ENCODE results near the gene FBXO47.
"Not testable (repeated sequence)": the region's sequence is repeated elsewhere in the genome, so short reads cannot be mapped to it uniquely, and the experiment has no call there.

DNA sequence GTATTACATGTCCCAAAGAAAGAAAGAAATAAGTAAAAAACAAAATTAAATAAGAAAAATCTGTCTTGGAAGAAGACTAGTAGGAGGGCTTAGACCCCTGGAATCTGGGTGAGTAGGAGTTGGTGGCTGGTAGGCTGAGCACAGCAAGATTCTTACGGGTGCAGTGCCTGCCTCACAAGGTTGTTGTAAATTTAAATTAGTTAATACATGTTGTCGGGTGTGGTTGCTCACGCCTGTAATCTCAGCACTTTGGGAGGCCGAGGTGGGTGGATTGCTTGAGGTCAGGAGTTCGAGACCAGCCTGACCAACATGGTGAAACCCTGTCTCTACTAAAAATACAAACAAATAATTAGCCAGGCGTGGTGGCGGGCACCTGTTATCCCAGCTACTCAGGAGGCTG lies 13.4 kb downstream of the FBXO47 start:
- TF ChIP-seq POLR2A (IDR thresholded peaks at IDR 0.05; ENCODE audit: low read length); GATA1 (IDR thresholded peaks at IDR 0.05; ENCODE audit: low read depth, low read length): not testable (repeated sequence)

Measured in erythroblast (primary cell).